GM12891 (cell line): ENCODE data around the gene BRAT1.

Experiments used
- POLR2A ChIP-seq: IDR thresholded peaks from 2 replicates; pipeline ENCODE4 v1.6.1; 2011; ENCODE audit warnings: low read depth, low read length, control low read depth
- POLR2AphosphoS5 ChIP-seq: IDR thresholded peaks from 2 replicates; pipeline ENCODE4 v1.6.1; 2011; ENCODE audit warnings: low read depth, low read length, control low read depth
- SPI1 ChIP-seq: IDR thresholded peaks from 2 replicates; pipeline ENCODE4 v1.6.1; 2011; ENCODE audit warnings: low read depth, low read length, control low read depth

- TF ChIP-seq POLR2A (no peak), POLR2AphosphoS5 (no peak), SPI1 (no peak)
These were observed 39.3 kb upstream of the BRAT1 start for GRCh38 chr7:2594599-2594998.
